ENCODE data around the gene BORCS6.

BORCS6 gene

DNA sequence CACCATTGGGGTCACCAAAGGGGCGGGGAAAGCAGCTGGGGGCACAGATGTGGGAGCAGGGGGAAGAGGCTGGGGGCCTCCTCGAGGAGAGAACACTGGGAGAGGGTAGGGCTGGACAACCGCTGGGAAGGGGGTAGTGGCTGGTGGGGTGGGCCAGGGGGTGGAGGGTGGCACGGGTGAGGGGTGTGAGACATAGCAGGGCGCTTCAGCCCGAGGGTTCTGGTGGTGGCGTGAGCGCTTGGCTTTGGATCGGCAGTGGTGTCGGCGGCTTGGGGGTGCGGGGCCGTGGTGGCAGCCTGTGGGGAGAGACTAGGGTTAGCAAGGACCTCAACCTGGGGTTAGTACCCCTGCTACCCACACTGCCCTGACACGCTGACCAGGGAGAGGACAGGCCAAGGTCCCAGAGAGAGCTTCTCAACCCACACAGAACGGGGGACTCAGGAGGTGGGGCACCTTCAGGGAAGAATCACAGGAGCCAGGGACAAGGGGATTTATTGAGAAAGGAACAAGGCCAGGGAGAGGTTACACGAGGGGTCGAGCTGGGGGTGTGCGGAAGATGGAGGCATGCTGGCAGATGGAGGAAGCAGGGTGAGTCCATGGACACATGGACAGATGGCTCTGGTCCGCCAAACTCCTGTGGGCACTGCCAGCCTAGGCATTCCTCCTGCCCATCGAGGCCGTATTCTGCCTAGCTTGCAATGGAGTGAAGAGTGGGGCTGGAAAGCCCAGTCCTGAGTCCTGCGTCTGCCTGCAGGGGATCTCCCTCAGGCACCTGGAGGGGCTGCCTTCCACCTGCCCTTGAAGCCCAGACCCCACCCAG, 46.2 kb downstream of the BORCS6 start:
- TF ChIP-seq POLR2A (IDR thresholded peaks at IDR 0.05; ENCODE audit: low read depth, low read length): no peak
- TF ChIP-seq PAX5 (IDR thresholded peaks at IDR 0.05; ENCODE audit: insufficient read depth, low read length, severe bottlenecking): no peak
- TF ChIP-seq POLR2AphosphoS5 (IDR thresholded peaks at IDR 0.05; ENCODE audit: low read depth, low read length): no peak; the same call in 1 of the 2 replicates
- no peak for TF ChIP-seq TAF1 (IDR thresholded peaks at IDR 0.05; ENCODE audit: low read depth, low read length)
- TF ChIP-seq POU2F2 (IDR thresholded peaks at IDR 0.05; ENCODE audit: low read depth, low read length): no peak
- no peak for TF ChIP-seq SPI1 (IDR thresholded peaks at IDR 0.05; ENCODE audit: low read depth, low read length)
- DNase-seq (ENCODE audit: insufficient read length, low spot score) (no peak), FAIRE-seq (no peak)

DNA sequence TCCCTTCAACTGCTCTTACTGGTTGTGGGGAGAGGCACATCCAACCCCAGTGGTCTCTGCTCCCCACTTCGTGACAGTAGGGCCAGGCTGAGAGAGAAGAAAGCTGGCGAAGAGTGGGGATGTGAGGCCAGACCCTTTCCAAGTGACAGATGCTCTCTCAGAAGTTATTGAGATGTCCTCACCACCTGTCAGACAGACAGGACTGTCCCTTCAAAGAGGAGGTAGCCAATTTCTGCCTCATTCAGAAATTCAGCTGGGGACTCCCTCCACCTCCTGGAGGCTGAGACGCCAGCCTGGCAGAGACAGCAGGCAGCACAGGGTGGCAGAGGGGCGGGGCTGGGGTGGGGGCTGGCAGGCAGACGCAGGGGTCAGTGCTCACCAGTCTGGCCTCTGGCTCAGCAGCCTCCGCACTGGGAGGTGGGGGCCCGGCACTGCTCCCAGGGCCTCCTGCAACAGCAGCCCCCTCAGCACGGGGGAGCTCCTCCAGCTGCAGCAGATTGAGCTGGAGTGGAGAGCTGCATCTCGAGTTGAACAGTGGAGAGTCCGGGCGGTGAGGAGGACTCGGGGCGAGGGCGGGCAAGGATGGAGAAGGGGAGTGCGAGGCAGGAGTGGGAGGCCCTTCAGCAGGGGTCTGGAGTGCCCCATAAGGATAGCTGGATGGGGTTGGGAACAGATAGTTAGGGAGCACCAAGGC, 46.9 kb downstream of the BORCS6 start:
- TF ChIP-seq POLR2AphosphoS5 (IDR thresholded peaks at IDR 0.05; ENCODE audit: low read depth, low read length) (no peak; the same call in 1 of the 2 replicates), SPI1 (IDR thresholded peaks at IDR 0.05; ENCODE audit: low read depth, low read length) (no peak)
- FAIRE-seq (no peak), DNase-seq (ENCODE audit: insufficient read length, low spot score) (no peak)

GRCh38 chr17:8142158-8142886, 47.7 kb downstream of the BORCS6 start:
- DNase-seq (ENCODE audit: insufficient read length, low spot score) (no peak), FAIRE-seq (no peak)
- no peak for TF ChIP-seq POU2F2 (IDR thresholded peaks at IDR 0.05; ENCODE audit: low read depth, low read length)
- no peak for TF ChIP-seq POLR2A (IDR thresholded peaks at IDR 0.05; ENCODE audit: low read depth, low read length)
- TF ChIP-seq PAX5 (IDR thresholded peaks at IDR 0.05; ENCODE audit: insufficient read depth, low read length, severe bottlenecking): no peak
- TF ChIP-seq POLR2AphosphoS5 (IDR thresholded peaks at IDR 0.05; ENCODE audit: low read depth, low read length): 0 out of 2 replicates have a peak, but pooled peaks have one; percentile 6

DNA sequence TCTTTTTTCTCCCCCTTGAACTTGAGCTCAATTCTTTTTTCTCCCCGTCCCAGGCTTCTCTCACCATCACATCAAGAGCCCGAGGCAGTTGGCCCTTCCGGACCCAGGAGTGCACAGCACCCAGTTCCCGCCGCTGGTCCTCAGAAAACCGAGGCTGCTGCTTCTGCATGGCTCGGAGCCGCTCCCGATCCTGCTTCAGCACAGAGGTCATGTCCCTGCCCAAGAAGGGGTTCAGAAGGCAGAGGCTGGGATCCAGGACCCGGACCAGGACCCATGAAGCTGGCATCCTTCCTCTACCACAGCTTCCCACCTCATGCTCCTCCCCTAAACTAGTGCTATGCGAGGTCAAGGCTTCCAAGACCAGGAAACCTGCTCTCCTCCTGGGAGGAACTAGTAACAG, 48.2 kb downstream of the BORCS6 start:
- DNase-seq (ENCODE audit: insufficient read length, low spot score) (no peak), FAIRE-seq (no peak)
- TF ChIP-seq POLR2AphosphoS5 (IDR thresholded peaks at IDR 0.05; ENCODE audit: low read depth, low read length) (no peak), TAF1 (IDR thresholded peaks at IDR 0.05; ENCODE audit: low read depth, low read length) (no peak), POU2F2 (IDR thresholded peaks at IDR 0.05; ENCODE audit: low read depth, low read length) (no peak), PAX5 (IDR thresholded peaks at IDR 0.05; ENCODE audit: insufficient read depth, low read length, severe bottlenecking) (no peak), SPI1 (IDR thresholded peaks at IDR 0.05; ENCODE audit: low read depth, low read length) (no peak), POLR2A (IDR thresholded peaks at IDR 0.05; ENCODE audit: low read depth, low read length) (no peak)

- TF ChIP-seq POLR2A (IDR thresholded peaks at IDR 0.05; ENCODE audit: low read depth, low read length): no peak
- no peak for TF ChIP-seq PAX5 (IDR thresholded peaks at IDR 0.05; ENCODE audit: insufficient read depth, low read length, severe bottlenecking)
- no peak for TF ChIP-seq POU2F2 (IDR thresholded peaks at IDR 0.05; ENCODE audit: low read depth, low read length)
- no peak for DNase-seq (ENCODE audit: insufficient read length, low spot score)
- FAIRE-seq: no peak
These were observed 48.9 kb downstream of the BORCS6 start for GRCh38 chr17:8141045-8141444.

GRCh38 chr17:8140065-8141029, 49.6 kb downstream of the BORCS6 start:
- DNase-seq (ENCODE audit: insufficient read length, low spot score): no peak
- TF ChIP-seq POLR2AphosphoS5 (IDR thresholded peaks at IDR 0.05; ENCODE audit: low read depth, low read length) (no peak), TAF1 (IDR thresholded peaks at IDR 0.05; ENCODE audit: low read depth, low read length) (no peak), PAX5 (IDR thresholded peaks at IDR 0.05; ENCODE audit: insufficient read depth, low read length, severe bottlenecking) (no peak), POLR2A (IDR thresholded peaks at IDR 0.05; ENCODE audit: low read depth, low read length) (no peak), SPI1 (IDR thresholded peaks at IDR 0.05; ENCODE audit: low read depth, low read length) (no peak), POU2F2 (IDR thresholded peaks at IDR 0.05; ENCODE audit: low read depth, low read length) (no peak)
- FAIRE-seq: no peak

DNA sequence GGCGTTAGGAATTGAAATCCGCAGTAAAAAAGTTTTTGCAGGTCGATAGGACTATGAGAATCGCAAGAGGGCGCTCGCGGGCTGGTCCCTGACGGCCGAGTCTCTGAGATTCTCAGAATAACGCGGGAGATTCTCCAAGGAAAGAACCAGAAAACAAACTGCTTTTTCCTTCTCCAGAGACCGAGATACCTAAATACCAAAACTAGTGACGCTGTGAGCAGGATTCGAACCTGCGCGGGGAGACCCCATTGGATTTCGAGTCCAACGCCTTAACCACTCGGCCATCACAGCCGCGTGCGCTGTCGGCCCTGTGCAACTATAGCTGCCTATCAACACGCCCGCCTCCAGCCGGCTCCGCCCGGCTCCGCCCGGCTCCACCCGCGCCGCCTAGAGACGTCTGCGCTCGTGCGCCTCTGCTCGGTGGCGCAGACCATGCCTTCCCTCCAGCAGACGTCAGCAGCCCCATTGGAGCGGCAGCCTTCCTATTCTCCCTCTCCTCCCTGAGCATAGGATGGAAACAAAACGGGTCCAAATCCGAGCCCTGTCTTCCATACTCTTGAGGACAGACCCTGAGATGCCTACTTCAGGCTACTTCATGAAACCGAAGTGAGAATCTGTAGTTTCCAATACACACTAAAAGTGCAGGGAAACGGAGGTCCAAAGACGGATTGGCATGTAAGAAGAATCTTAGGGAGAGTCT, 51.2 kb downstream of the BORCS6 start:
- FAIRE-seq (peak; percentile 99), DNase-seq (ENCODE audit: insufficient read length, low spot score) (peak; percentile 81)
- TF ChIP-seq TAF1 (IDR thresholded peaks at IDR 0.05; ENCODE audit: low read depth, low read length) (peak; percentile 23; the same call in 1 of the 2 replicates), PAX5 (IDR thresholded peaks at IDR 0.05; ENCODE audit: insufficient read depth, low read length, severe bottlenecking) (no peak), POU2F2 (IDR thresholded peaks at IDR 0.05; ENCODE audit: low read depth, low read length) (peak; percentile 54; the same call in 1 of the 2 replicates), POLR2A (IDR thresholded peaks at IDR 0.05; ENCODE audit: low read depth, low read length) (no peak; the same call in 1 of the 2 replicates), POLR2AphosphoS5 (IDR thresholded peaks at IDR 0.05; ENCODE audit: low read depth, low read length) (no peak; the same call in 1 of the 2 replicates), SPI1 (IDR thresholded peaks at IDR 0.05; ENCODE audit: low read depth, low read length) (no peak)

- TF ChIP-seq POLR2A (IDR thresholded peaks at IDR 0.05; ENCODE audit: low read depth, low read length): no peak; the same call in 1 of the 2 replicates
- FAIRE-seq (no peak), DNase-seq (ENCODE audit: insufficient read length, low spot score) (no peak)
These were observed 51.7 kb downstream of the BORCS6 start for GRCh38 chr17:8138374-8138671.
